H1 (cell line): Measurements from ENCODE around the gene OR4L1. TPM values are rescaled to one million over a fixed set of nuclear protein-coding genes. Genes with fewer than 3 reads are reported as not detected.

ENCODE experiments used
- CTCF ChIA-PET: fragments of 300-600 bp; sonication (Branson Sonifier 250); formaldehyde crosslinking; loops from one replicate; lab custom pipeline; 2021; ENCODE audit not compliant: partially characterized antibody; lab: Charles Lee
- POLR2A ChIA-PET: fragments of 300-600 bp; sonication (Branson Sonifier 250); formaldehyde crosslinking; loops from one replicate; lab custom pipeline; 2021; ENCODE audit warnings: inconsistent platforms; ENCODE audit not compliant: partially characterized antibody; lab: Charles Lee
- DNase-seq, 2 experiments: peaks; one replicate each; pipeline versions ENCODE4 v3.0.0 to v3.0.0-alpha.2; 2010 to 2022; ENCODE audit warnings: low spot score in 2 of 2, low read depth in 1 of 2, mixed read lengths in 1 of 2
- FAIRE-seq: peaks from 2 replicates; lab custom pipeline; 2011; peaks lifted over from hg19 to GRCh38; lab: Jason Lieb, UNC
- H2AFZ ChIP-seq: 2 replicates; pipeline ENCODE4 v1.8.1; 2012; ENCODE audit warnings: low read length, inconsistent platforms
- H2AK5ac ChIP-seq: 2 replicates; pipeline ENCODE4 v1.6.1; 2013; ENCODE audit warnings: low read depth, low read length
- H2BK120ac ChIP-seq: replicated peaks from 2 replicates; pipeline ENCODE3; 2013; ENCODE audit warnings: low read depth, low read length, inconsistent platforms
- H2BK12ac ChIP-seq: 2 replicates; pipeline ENCODE4 v1.6.1; 2013; ENCODE audit warnings: low read depth, low read length
- H2BK15ac ChIP-seq: 2 replicates; pipeline ENCODE4 v1.6.1; 2013; ENCODE audit warnings: low read length
- H2BK20ac ChIP-seq: 2 replicates; pipeline ENCODE4 v1.6.1; 2013; ENCODE audit warnings: low read length
- H2BK5ac ChIP-seq: 2 replicates; pipeline ENCODE4 v1.6.1; 2013; ENCODE audit warnings: low read depth, low read length
- H3K14ac ChIP-seq: 2 replicates; pipeline ENCODE4 v1.6.1; 2013; ENCODE audit warnings: inconsistent platforms; ENCODE audit not compliant: insufficient read length
- H3K18ac ChIP-seq: 2 replicates; pipeline ENCODE4 v1.6.1; 2013; ENCODE audit warnings: low read length; ENCODE audit errors: extremely low read depth
- H3K23ac ChIP-seq: 2 replicates; pipeline ENCODE4 v1.6.1; 2013; ENCODE audit warnings: inconsistent platforms; ENCODE audit not compliant: insufficient read length
- H3K23me2 ChIP-seq: 2 replicates; pipeline ENCODE4 v1.6.1; 2013; ENCODE audit warnings: low read depth, low read length
- H3K27ac ChIP-seq: 2 replicates; pipeline ENCODE4 v1.6.1; 2011; ENCODE audit warnings: low read depth, low read length, inconsistent platforms
- H3K27me3 ChIP-seq, 4 experiments: replicated peaks in 1 of 4; 1 replicate in 1 of 4; 2 replicates in 3 of 4; pipeline versions ENCODE4 v1.6.1 to v1.8.1; 2011 to 2013; ENCODE audit warnings: low read length in 3 of 4, mild to moderate bottlenecking in 3 of 4, inconsistent platforms in 2 of 4, mixed read lengths in 2 of 4, moderate library complexity in 1 of 4; ENCODE audit not compliant: control insufficient read depth in 3 of 4, insufficient read depth in 3 of 4; ENCODE audit errors: extremely low read depth in 1 of 4
- H3K36me3 ChIP-seq, 4 experiments: 2 replicates each; pipeline versions ENCODE4 v1.6.1 to v1.8.1; 2011 to 2013; ENCODE audit warnings: mild to moderate bottlenecking in 4 of 4, low read length in 3 of 4, moderate library complexity in 2 of 4, control low read depth in 1 of 4, inconsistent platforms in 1 of 4; ENCODE audit not compliant: insufficient read depth in 4 of 4, control insufficient read depth in 2 of 4
- H3K4ac ChIP-seq: replicated peaks from 2 replicates; pipeline ENCODE3; 2013; ENCODE audit warnings: low read length, low read depth, mixed read lengths, inconsistent platforms; ENCODE audit not compliant: insufficient read length
- H3K4me1 ChIP-seq, 4 experiments: replicated peaks in 1 of 4; 1 replicate in 1 of 4; 2 replicates in 3 of 4; pipeline versions ENCODE4 v1.6.1 to v1.8.1; 2011 to 2013; ENCODE audit warnings: low read length in 3 of 4, inconsistent platforms in 2 of 4, mixed read lengths in 1 of 4; ENCODE audit not compliant: insufficient read depth in 4 of 4, control insufficient read depth in 3 of 4
- H3K4me2 ChIP-seq, 2 experiments: 2 replicates each; pipeline versions ENCODE4 v1.6.1 to v1.8.1; 2011 to 2013; ENCODE audit warnings: low read depth in 2 of 2, low read length in 2 of 2, control low read depth in 1 of 2, inconsistent platforms in 1 of 2, mild to moderate bottlenecking in 1 of 2; ENCODE audit not compliant: insufficient read depth in 1 of 2
- H3K4me3 ChIP-seq, 4 experiments: fragments of 200-600, 300-600 bp in 1 of 4; sonication (generic), shearing (Covaris generic), sonication (Bioruptor Twin) in 1 of 4; 2 replicates each; pipeline versions ENCODE4 v1.5.1 to v1.8.1; 2011 to 2016; ENCODE audit warnings: low read length in 4 of 4, low read depth in 3 of 4, control low read depth in 2 of 4, inconsistent platforms in 2 of 4, mild to moderate bottlenecking in 2 of 4, mixed read lengths in 1 of 4, moderate library complexity in 1 of 4; ENCODE audit not compliant: insufficient read depth in 2 of 4; ENCODE audit errors: extremely low read depth in 1 of 4
- H3K56ac ChIP-seq: replicated peaks from 2 replicates; pipeline ENCODE3; 2013; ENCODE audit warnings: low read depth, mild to moderate bottlenecking, mixed read lengths, low read length, inconsistent platforms; ENCODE audit not compliant: insufficient read length
- H3K79me1 ChIP-seq: 2 replicates; pipeline ENCODE4 v1.6.1; 2013; ENCODE audit warnings: low read depth, low read length, control low read depth
- H3K79me2 ChIP-seq, 2 experiments: 2 replicates each; pipeline versions ENCODE4 v1.6.1 to v1.8.1; 2012 to 2013; ENCODE audit warnings: low read length in 2 of 2, mild to moderate bottlenecking in 2 of 2, inconsistent platforms in 1 of 2; ENCODE audit not compliant: insufficient read depth in 2 of 2, control insufficient read depth in 1 of 2
- H3K9ac ChIP-seq, 4 experiments: replicated peaks in 1 of 4; 1 replicate in 1 of 4; 2 replicates in 3 of 4; pipeline versions ENCODE4 v1.6.1 to v1.8.1; 2011 to 2013; ENCODE audit warnings: low read depth in 3 of 4, low read length in 3 of 4, control low read depth in 2 of 4, mild to moderate bottlenecking in 2 of 4, moderate library complexity in 2 of 4, inconsistent platforms in 1 of 4; ENCODE audit errors: extremely low read depth in 1 of 4
- H3K9me3 ChIP-seq, 2 experiments: 2 replicates each; pipeline versions ENCODE4 v1.6.1 to v1.8.1; 2012 to 2013; ENCODE audit warnings: mild to moderate bottlenecking in 2 of 2, moderate library complexity in 2 of 2, control low read depth in 1 of 2, inconsistent platforms in 1 of 2, low read depth in 1 of 2, low read length in 1 of 2, mixed read lengths in 1 of 2; ENCODE audit not compliant: insufficient read depth in 2 of 2
- H4K20me1 ChIP-seq, 2 experiments: replicated peaks in 1 of 2; 2 replicates each; pipeline versions ENCODE3 to v1.8.1; 2011 to 2013; ENCODE audit warnings: inconsistent platforms in 2 of 2, low read length in 2 of 2, mild to moderate bottlenecking in 1 of 2; ENCODE audit not compliant: insufficient read depth in 2 of 2, control insufficient read depth in 1 of 2
- H4K5ac ChIP-seq: 2 replicates; pipeline ENCODE4 v1.6.1; 2013; ENCODE audit warnings: low read length, low read depth, mixed read lengths, inconsistent platforms; ENCODE audit not compliant: insufficient read length
- H4K8ac ChIP-seq: 2 replicates; pipeline ENCODE4 v1.8.0; 2013; ENCODE audit warnings: mild to moderate bottlenecking, moderate library complexity, low read length, inconsistent platforms; ENCODE audit not compliant: insufficient read depth; ENCODE audit errors: extremely low read depth
- H4K91ac ChIP-seq: replicated peaks from 2 replicates; pipeline ENCODE3; 2013; ENCODE audit warnings: low read length, mixed read lengths, inconsistent platforms; ENCODE audit not compliant: insufficient read length
- ASH2L ChIP-seq: fragments of 200-600, 300-600 bp; sonication (generic); IDR thresholded peaks from one replicate; pipeline ENCODE4 v1.7.1; 2017; ENCODE audit warnings: low read length
- CBX5 ChIP-seq: fragments of 300-800, 300-1000 bp; sonication (generic); IDR thresholded peaks from 2 replicates; pipeline ENCODE4 v1.7.1; 2016; ENCODE audit warnings: antibody characterized with exemption, low read length, low read depth
- CHD1 ChIP-seq: IDR thresholded peaks from 2 replicates; pipeline ENCODE4 v1.6.1; 2012; ENCODE audit warnings: low read depth, low read length, improper control_type of control experiment
- RBBP5 ChIP-seq: IDR thresholded peaks from 2 replicates; pipeline ENCODE4 v1.7.1; 2012; ENCODE audit warnings: low read depth, mild to moderate bottlenecking, inconsistent platforms, low read length, moderate library complexity, borderline replicate concordance
- WGBS, 2 experiments: shearing (Covaris generic) in 1 of 2; methylation state at CpG; one replicate each; pipeline versions ENCODE4 v1.1.6 to v1.1.7; 2013 to 2015; ENCODE audit warnings: low lambda C conversion rate in 2 of 2, mixed read lengths in 2 of 2, inconsistent platforms in 1 of 2, low coverage in 1 of 2, missing lambda C conversion rate in 1 of 2; ENCODE audit not compliant: insufficient replicate concordance in 2 of 2, insufficient coverage in 1 of 2, insufficient read length in 1 of 2; ENCODE audit errors: extremely low coverage in 1 of 2, missing lambda C conversion rate in 1 of 2; 5-methylcytosine and 5-hydroxymethylcytosine counted together
- polyA plus RNA-seq, 7 experiments: library from polyadenylated mRNA; depleted of rRNA in 3 of 7; stranded (reverse) in 5 of 7; unstranded in 2 of 7; fragments of >200 nt in 5 of 7; fragments of 200-250 nt in 2 of 7; gene quantifications; 1 replicate in 5 of 7; 2 replicates in 1 of 7; 4 replicates in 1 of 7; pipeline versions ENCODE4 v1.2.1 to v1.2.3, GENCODE V29; 2011 to 2013; ENCODE audit warnings: missing spikeins in 2 of 7, mixed read lengths in 2 of 7
- total RNA-seq: library from RNA; stranded (reverse); fragmentation: NEBNext Ultra II Directional; extraction: Animal tissue kit (Norgen Biotek cat#: 25700); gene quantifications from 2 replicates; pipeline ENCODE4 v1.2.1, GENCODE V29; 2021
- TF ChIP-seq, protein P1 (sequence below), 3 experiments: IDR thresholded peaks; 1 replicate in 2 of 3; 2 replicates in 1 of 3; pipeline versions ENCODE4 v1.5.1 to v1.6.1; 2011; ENCODE audit warnings: low read length in 3 of 3, mild to moderate bottlenecking in 3 of 3, inconsistent platforms in 2 of 3, low read depth in 1 of 3, moderate library complexity in 1 of 3; ENCODE audit not compliant: insufficient read depth in 1 of 3; ENCODE audit errors: control extremely low read depth in 1 of 3

OR4L1 gene
- total and polyA plus RNA-seq, 2 of the 8 experiments (the other 6 are each of a cell fraction or from before 2014, with no cell fraction given): not detected

DNA sequence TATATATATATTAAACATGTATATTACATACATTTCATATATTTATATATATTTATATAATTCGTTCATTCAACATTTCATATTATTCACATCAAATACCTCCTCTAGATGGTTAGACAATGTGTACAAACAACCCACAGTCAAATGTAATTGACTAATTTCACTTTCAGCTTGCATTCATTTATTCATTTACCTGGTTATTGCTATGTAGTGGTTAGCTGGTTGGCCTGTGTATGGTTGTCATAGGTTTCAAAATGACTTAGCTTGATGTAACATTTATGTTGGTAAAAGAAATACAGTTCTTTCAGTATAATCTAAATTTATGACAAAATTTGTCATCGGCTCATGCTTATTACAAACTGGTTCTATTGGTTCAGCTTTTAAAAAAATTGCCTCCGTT lies 24.4 kb upstream of the OR4L1 start:
- H2BK15ac ChIP-seq: no peak overlapping the region
- 65% methylated on average over 3 of the region's 3 CpGs; no CpG with 5 or more reads in 1 of the 2 experiments for WGBS, 2 experiments
- H4K5ac ChIP-seq: no peak overlapping the region
- no peak overlapping the region for H3K56ac ChIP-seq
- CTCF ChIA-PET: no interaction called here
- H3K4me3 ChIP-seq: no peak overlapping the region
- no peak overlapping the region for H2AK5ac ChIP-seq
- no peak overlapping the region for H2BK20ac ChIP-seq
- H3K4me2 ChIP-seq: no peak overlapping the region
- FAIRE-seq: no peak
- no peak overlapping the region for H3K27ac ChIP-seq
- H3K23ac ChIP-seq: no peak overlapping the region
- H3K23me2 ChIP-seq: no peaks in the 10 kb centered on the region
- no peaks in the 10 kb centered on the region for H3K79me2 ChIP-seq
- H4K8ac ChIP-seq: no peak overlapping the region
- no peak overlapping the region for H2BK12ac ChIP-seq
- H4K20me1 ChIP-seq: no peaks in the 10 kb centered on the region
- no peak overlapping the region for H2BK5ac ChIP-seq
- no peaks in the 10 kb centered on the region for H3K27me3 ChIP-seq
- no peak for DNase-seq
- H2AFZ ChIP-seq: no peak overlapping the region
- H3K4me1 ChIP-seq: no peaks in the 10 kb centered on the region
- peaks cover 38 to 44% of the 10 kb centered on the region in 2 experiments for H3K9me3 ChIP-seq
- no peak overlapping the region for H3K18ac ChIP-seq
- TF ChIP-seq, protein P1, sequence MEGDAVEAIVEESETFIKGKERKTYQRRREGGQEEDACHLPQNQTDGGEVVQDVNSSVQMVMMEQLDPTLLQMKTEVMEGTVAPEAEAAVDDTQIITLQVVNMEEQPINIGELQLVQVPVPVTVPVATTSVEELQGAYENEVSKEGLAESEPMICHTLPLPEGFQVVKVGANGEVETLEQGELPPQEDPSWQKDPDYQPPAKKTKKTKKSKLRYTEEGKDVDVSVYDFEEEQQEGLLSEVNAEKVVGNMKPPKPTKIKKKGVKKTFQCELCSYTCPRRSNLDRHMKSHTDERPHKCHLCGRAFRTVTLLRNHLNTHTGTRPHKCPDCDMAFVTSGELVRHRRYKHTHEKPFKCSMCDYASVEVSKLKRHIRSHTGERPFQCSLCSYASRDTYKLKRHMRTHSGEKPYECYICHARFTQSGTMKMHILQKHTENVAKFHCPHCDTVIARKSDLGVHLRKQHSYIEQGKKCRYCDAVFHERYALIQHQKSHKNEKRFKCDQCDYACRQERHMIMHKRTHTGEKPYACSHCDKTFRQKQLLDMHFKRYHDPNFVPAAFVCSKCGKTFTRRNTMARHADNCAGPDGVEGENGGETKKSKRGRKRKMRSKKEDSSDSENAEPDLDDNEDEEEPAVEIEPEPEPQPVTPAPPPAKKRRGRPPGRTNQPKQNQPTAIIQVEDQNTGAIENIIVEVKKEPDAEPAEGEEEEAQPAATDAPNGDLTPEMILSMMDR (IDR thresholded peaks at IDR 0.05; ENCODE audit: control extremely low read depth in 1 of 3, insufficient read depth in 1 of 3, low read depth in 1 of 3, low read length in 3 of 3): no peak
- TF ChIP-seq CBX5: no peak
- no peak for TF ChIP-seq RBBP5
- TF ChIP-seq ASH2L: no peak
- no peak for TF ChIP-seq CHD1
- H3K79me1 ChIP-seq: no peaks in the 10 kb centered on the region
- H3K36me3 ChIP-seq: no peaks in the 10 kb centered on the region; a peak in 1 of 8 replicates
- H2BK120ac ChIP-seq: no peak overlapping the region
- POLR2A ChIA-PET: no interaction called here
- H3K14ac ChIP-seq: no peak overlapping the region
- H3K4ac ChIP-seq: no peak overlapping the region
- no peak overlapping the region for H3K9ac ChIP-seq
- no peak overlapping the region for H4K91ac ChIP-seq
